Spinal cord (tissue), 10 donors: ENCODE measurements around the gene PALB2. TPM values are rescaled to one million over a fixed set of nuclear protein-coding genes. Genes with fewer than 3 reads are reported as not detected.

ENCODE experiments used
- DNase-seq, 6 donors: peaks; one replicate each; pipeline versions ENCODE4 v3.0.0 to v3.0.0-alpha.2; 2013 to 2015; ENCODE audit warnings: low spot score in 6 of 6, low read depth in 4 of 6
- H3K27ac ChIP-seq: one replicate; pipeline ENCODE4 v1.5.1; 2013; ENCODE audit warnings: low read depth, low read length, control low read depth
- H3K27me3 ChIP-seq: one replicate; pipeline ENCODE4 v1.6.1; 2013; ENCODE audit warnings: low read length; ENCODE audit not compliant: control insufficient read depth, insufficient read depth
- H3K36me3 ChIP-seq: one replicate; pipeline ENCODE4 v1.6.1; 2013; ENCODE audit warnings: low read length; ENCODE audit not compliant: control insufficient read depth, insufficient read depth
- H3K4me1 ChIP-seq: one replicate; pipeline ENCODE4 v1.6.1; 2013; ENCODE audit warnings: low read length; ENCODE audit not compliant: control insufficient read depth, insufficient read depth
- H3K4me3 ChIP-seq: one replicate; pipeline ENCODE4 v1.5.1; 2013; ENCODE audit warnings: low read depth, low read length, control low read depth
- H3K9me3 ChIP-seq: one replicate; pipeline ENCODE4 v1.6.1; 2013; ENCODE audit warnings: low read length; ENCODE audit not compliant: control insufficient read depth, insufficient read depth
- WGBS: methylation state at CpG from one replicate; pipeline ENCODE4 v1.1.5; 2013; ENCODE audit warnings: missing lambda C conversion rate; ENCODE audit not compliant: insufficient coverage; 5-methylcytosine and 5-hydroxymethylcytosine counted together
- polyA plus RNA-seq, 2 donors: library from polyadenylated mRNA; unstranded; fragments of 120-200 nt; gene quantifications; one replicate each; pipeline ENCODE4 v1.2.1, GENCODE V29; 2013; ENCODE audit not compliant: insufficient read length in 2 of 2
- total RNA-seq, 2 donors: library from RNA; depleted of rRNA in 1 of 2; stranded (reverse); fragments of 120-200 nt in 1 of 2; fragments of >200 nt in 1 of 2; gene quantifications; one replicate each; pipeline versions ENCODE4 v1.2.3 to v1.2.4, GENCODE V29; 2013 to 2014
- donor health status: healthy.

The PALB2 gene
- total and polyA plus RNA-seq, 4 donors = 9.3 to 15.4 (median 12.3) TPM

DNA sequence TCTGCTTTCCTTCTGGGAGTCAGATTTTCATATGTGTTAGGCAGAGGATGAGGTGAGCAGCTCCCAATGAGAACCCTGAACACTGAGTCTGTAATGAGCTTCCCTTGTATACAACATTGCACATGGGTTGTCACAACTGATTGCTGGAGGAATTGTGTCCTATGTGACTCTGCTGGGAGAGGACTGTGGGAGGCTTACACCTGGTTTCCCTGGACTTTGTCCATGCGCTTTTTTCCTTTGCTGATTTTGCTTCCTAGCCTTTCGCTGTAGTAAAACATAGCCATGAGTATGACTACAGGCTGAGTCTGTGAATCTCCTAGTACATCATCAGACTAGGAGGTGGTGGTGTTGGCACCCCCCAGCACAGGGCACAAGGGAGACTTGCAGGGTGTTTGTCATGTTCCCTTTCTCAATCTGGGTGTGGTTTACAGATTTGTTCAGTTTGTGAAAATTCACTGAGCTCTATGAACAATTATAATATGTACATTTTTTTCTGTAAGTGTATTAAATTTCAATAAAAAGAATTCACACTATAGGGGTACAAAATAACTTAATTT lies 35.9 kb upstream of the PALB2 start:
- Histone ChIP-seq H3K27me3 (no peaks in the 10 kb centered on the region), H3K27ac (no peak overlapping the region)
- 80% methylated on average over 1 of the region's 2 CpGs for WGBS

DNA sequence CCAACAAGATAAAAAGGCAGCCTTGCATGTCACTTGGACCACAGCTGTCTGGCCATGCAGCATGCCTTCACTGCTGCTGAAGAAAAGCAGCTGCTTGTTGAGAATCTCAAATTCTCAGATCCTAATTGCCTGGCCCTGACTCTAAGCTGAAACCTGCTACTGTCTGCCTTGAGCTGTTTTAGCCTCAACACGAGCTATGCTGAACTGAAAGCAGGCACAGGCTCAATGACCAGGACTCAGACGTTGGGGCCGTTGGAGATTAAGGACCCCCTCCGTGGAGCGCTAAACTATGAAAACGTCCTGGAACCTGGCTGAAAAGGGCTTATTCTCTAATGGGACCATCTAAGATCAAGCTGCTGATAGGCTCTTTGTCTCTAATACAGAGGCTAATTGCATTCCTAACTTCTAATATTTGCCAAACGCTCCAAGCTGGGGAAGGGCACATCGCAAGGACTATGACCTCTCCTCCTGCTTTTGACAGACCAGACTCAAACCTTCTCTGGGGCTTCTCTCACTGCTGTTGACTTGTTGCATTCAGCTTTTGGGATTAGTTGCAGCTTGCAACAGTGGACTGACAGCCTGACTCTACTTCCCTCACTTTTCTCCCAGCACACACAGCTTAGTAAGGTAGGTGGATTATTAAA lies 33.0 kb upstream of the PALB2 start:
- Histone ChIP-seq H3K27ac (no peak overlapping the region), H3K4me3 (no peak overlapping the region), H3K4me1 (peaks cover 12% of the 10 kb centered on the region), H3K27me3 (no peaks in the 10 kb centered on the region), H3K9me3 (no peaks in the 10 kb centered on the region), H3K36me3 (peaks cover 18% of the 10 kb centered on the region)
- 75% methylated on average over 8 of the region's 8 CpGs for WGBS
- no peak for DNase-seq

More for the DNA sequence above, 35.9 kb upstream of the PALB2 start:
- no peak for DNase-seq
- Histone ChIP-seq H3K36me3 (peaks cover 23% of the 10 kb centered on the region), H3K4me1 (peaks cover 22% of the 10 kb centered on the region), H3K4me3 (no peak overlapping the region), H3K9me3 (no peaks in the 10 kb centered on the region)

DNA sequence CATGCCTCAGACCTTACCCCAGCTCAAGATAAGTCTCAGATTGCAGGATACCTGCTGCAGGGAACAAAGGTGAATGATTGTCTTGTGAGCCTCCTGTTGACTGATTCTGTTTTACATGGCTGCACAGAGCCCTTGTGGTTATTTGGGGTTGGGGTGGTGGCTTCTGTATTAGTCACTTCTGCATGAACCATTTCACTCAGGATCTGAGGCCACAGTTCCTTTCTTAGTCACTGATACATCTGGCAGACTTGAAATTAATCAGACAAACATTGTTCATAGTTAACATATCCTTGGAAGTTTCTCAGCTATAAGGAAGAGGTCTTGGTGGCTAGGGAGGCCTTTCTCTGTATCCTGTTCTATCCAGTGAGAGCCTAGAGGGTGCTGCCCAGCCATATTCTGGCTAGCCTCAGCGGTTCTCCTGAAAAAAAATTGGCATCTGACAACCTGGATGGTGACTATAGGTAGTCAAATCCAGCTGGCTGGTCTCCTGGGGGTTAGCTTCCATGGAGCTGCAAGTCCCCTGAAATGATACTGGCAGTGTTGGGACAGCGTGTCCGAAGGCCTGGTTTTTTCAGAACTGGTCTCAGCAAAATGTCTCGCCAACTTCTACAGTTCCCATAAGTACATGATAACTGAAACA lies 29.1 kb upstream of the PALB2 start:
- H3K4me3 ChIP-seq = no peak overlapping the region
- no peak for DNase-seq
- no peak overlapping the region for H3K27ac ChIP-seq
- H3K9me3 ChIP-seq = no peaks in the 10 kb centered on the region
- H3K36me3 ChIP-seq = peaks cover 31% of the 10 kb centered on the region
- H3K4me1 ChIP-seq = no peaks in the 10 kb centered on the region
- no peaks in the 10 kb centered on the region for H3K27me3 ChIP-seq
- 67% methylated on average over 1 of the region's 4 CpGs for WGBS

DNA sequence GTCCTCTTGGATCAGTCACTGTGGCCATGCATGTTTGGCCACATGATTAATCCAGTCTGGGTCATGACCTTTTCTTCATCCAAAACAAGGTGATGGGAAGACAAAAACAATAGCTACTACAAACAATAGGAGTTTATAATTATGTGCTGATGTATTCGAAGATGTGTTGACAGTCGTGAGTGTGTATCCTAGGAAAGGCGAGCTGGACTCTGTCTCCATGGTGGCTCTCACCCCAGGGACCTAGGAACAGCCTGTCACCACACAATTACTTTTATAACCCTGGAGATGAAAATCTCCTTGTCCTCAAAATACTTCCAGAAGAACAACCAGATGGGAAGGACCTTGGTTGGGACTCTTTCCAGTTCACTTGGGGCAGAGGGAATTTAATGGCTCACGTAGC lies 27.8 kb upstream of the PALB2 start:
- Histone ChIP-seq H3K27me3 (no peaks in the 10 kb centered on the region), H3K36me3 (peaks cover 36% of the 10 kb centered on the region), H3K9me3 (no peaks in the 10 kb centered on the region), H3K4me1 (no peaks in the 10 kb centered on the region), H3K27ac (no peak overlapping the region), H3K4me3 (no peak overlapping the region)
- DNase-seq = no peak
- 92% methylated on average over 1 of the region's 4 CpGs for WGBS

DNA sequence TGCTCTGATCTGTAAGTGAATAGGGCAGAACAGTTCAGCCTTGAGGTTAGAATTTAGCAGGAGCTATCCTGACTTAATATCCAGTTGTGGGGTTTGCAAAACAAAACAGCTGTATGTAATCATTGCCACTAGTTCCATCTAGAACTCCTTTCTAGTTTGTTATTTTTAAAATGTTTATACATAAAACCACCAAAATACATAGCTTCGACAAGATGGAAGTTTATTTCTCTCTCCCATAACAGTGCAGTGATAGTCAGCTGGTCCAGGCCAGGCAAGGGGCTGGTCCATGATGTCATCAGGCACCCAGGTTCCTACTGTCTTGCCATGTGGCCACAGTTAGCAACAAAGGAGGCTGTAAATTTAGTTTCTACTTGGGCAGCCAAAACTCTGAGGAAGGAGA lies 27.1 kb upstream of the PALB2 start:
- Histone ChIP-seq H3K27me3 (no peaks in the 10 kb centered on the region), H3K4me1 (no peaks in the 10 kb centered on the region), H3K4me3 (no peak overlapping the region), H3K27ac (no peak overlapping the region), H3K9me3 (no peaks in the 10 kb centered on the region), H3K36me3 (peaks cover 40% of the 10 kb centered on the region)
- no peak for DNase-seq
- no CpG with 5 or more reads among the region's 1 CpG for WGBS

DNA sequence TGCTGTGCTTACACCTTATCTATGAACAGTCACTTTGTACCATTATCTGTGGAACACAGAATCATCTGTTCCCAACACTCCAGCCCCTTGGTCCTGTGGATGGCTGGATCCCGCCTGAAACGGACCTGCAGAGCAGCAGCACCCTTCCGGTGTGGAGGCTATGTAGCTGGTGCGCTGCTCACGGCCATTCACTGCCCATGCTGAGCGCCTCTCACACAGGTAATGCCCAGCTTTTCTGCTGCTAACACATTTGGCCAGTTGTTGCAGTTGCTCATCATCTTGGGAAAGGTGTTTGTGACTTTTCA lies 26.2 kb upstream of the PALB2 start:
- Histone ChIP-seq H3K9me3 (no peaks in the 10 kb centered on the region), H3K36me3 (peaks cover 41% of the 10 kb centered on the region), H3K27ac (no peak overlapping the region), H3K4me1 (no peaks in the 10 kb centered on the region), H3K27me3 (no peaks in the 10 kb centered on the region), H3K4me3 (no peak overlapping the region)
- WGBS = 80% methylated on average over 6 of the region's 6 CpGs
- no peak for DNase-seq

DNA sequence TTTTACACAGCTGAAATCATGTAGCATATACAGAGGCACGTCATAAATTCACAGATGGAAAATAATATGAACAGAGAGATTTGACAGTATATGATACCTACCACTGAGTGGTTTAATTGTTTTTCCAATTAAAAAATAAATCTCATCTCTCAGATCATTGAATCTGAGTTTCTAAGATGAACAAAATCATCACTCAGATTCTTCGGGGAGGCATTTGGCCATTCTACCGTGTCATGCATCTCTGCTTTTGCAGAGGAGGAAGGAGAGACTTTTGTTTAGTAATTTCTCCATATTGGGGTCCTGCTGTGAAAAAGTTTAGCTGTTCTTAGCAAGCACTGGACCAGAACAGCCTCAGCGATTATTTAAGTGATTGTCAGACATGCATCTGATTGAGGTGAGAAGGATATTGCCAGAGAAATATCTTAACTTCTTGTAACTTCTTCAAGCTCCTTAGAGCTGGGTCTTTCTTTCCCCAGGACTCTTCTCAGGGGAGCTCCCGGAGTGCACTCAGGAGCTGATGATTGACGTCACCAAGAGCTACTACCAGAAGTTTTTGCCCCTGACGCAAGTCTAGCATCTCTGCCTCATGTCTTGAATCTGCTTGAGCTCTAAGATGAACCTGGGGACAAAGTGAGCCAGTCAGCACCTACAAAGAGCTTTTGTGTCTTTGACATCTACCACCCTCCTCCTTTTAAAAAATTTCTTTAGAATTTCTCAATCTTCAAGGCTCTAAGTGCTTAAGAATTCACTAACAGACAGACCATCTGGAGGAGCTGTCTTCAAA lies 25.7 kb upstream of the PALB2 start:
- H3K9me3 ChIP-seq = no peaks in the 10 kb centered on the region
- peaks cover 45% of the 10 kb centered on the region for H3K36me3 ChIP-seq
- peak in 3 of 6 donors; percentile 7 to 92 (median 32) for DNase-seq
- no peaks in the 10 kb centered on the region for H3K27me3 ChIP-seq
- no peak overlapping the region for H3K27ac ChIP-seq
- H3K4me1 ChIP-seq = no peaks in the 10 kb centered on the region
- 80% methylated on average over 3 of the region's 7 CpGs for WGBS
- no peak overlapping the region for H3K4me3 ChIP-seq

DNA sequence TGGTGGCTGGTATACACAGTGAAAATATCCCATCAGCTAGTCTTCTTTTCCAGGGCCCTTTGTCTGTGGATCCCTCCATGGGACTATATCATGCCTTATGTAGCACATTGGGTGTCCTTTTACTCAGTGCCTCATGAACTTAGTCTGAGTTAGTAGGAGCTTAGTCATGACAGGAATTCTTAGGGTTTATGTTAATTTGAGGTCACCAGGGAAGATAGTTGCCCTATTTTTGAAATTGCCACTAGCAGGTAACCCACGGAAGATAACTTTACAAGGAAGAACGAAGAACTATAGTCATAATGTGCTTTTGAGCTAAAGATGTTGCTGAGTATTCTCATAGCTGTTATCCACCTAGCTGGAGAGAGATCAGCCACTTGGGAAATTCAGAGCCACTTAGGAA lies 22.8 kb upstream of the PALB2 start:
- Histone ChIP-seq H3K4me3 (no peak overlapping the region), H3K36me3 (peaks cover 37% of the 10 kb centered on the region), H3K4me1 (no peaks in the 10 kb centered on the region), H3K27me3 (no peaks in the 10 kb centered on the region), H3K27ac (no peak overlapping the region), H3K9me3 (no peaks in the 10 kb centered on the region)
- DNase-seq = no peak
- no CpG with 5 or more reads among the region's 2 CpGs for WGBS

DNA sequence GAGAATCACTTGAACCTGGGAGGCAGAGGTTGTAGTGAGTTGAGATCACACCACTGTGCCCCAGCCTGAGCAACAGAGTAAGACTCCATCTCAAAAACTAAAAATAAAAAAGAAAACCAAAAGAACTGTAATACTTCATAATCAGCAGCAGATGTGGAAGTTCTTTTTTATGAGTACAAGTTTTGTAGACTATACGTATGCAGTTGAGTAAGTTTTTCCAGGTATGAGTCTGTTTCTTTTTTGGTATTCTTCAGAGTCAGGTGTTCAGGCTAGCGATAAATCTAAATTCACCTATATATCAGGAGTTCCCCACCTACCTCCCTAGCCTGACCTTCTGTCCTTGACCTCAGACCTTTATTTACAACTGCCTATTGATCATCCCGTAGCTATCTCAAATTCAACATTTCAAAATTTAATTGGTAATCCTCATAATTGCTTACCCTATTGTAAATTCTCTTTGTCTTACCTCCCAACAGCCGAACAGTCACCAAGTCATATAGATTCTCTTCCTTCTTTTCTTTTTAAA lies 10.9 kb upstream of the PALB2 start:
- Histone ChIP-seq H3K27ac (no peak overlapping the region), H3K9me3 (no peaks in the 10 kb centered on the region), H3K4me3 (no peak overlapping the region), H3K36me3 (peaks cover 22% of the 10 kb centered on the region), H3K4me1 (no peaks in the 10 kb centered on the region), H3K27me3 (no peaks in the 10 kb centered on the region)
- WGBS = 100% methylated on average over 2 of the region's 4 CpGs
- no peak for DNase-seq
